Cardiac fibroblast (primary cell): ENCODE data around the gene PTTG1IP2.

Source experiments
- DNase-seq, 2 donors: peaks; one replicate each; pipeline versions ENCODE4 v3.0.0 to v3.0.0-alpha.2; 2010; ENCODE audit warnings: low read depth in 2 of 2
- H3K4me3 ChIP-seq, 2 donors: replicated peaks in 1 of 2; 1 replicate in 1 of 2; 2 replicates in 1 of 2; pipeline ENCODE4 v1.5.1; 2011; ENCODE audit warnings: low read depth in 2 of 2, low read length in 2 of 2, mild to moderate bottlenecking in 2 of 2, moderate library complexity in 1 of 2
- CTCF ChIP-seq: IDR thresholded peaks from one replicate; pipeline ENCODE4 v1.5.1; 2011; ENCODE audit warnings: low read depth, mild to moderate bottlenecking, low read length, inconsistent platforms

The PTTG1IP2 gene

GRCh38 chr7:90516257-90516656 is 46.8 kb downstream of the PTTG1IP2 start:
- TF ChIP-seq CTCF: no peak
- no peak overlapping the region for H3K4me3 ChIP-seq
- no peak for DNase-seq

DNA sequence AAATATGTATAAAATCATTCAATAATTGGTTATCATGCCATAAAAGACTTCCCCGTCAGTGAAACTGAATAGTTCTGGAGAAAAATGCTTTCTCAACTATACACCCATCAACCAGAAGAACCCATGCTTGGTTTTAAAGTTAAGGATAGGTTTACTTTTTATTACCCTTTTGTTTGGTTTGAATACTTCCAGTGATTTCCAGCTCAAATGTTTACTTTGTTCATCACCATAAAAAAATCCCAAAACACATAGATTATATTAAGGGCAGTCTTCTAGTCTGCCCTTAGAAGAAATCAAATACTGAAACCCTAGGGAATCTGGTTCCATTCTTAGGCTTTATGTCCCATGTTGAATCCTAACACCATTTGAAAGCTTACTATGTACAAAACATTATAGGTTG is 49.2 kb downstream of the PTTG1IP2 start:
- TF ChIP-seq CTCF: no peak
- no peak overlapping the region for H3K4me3 ChIP-seq
- DNase-seq: no peak

DNA sequence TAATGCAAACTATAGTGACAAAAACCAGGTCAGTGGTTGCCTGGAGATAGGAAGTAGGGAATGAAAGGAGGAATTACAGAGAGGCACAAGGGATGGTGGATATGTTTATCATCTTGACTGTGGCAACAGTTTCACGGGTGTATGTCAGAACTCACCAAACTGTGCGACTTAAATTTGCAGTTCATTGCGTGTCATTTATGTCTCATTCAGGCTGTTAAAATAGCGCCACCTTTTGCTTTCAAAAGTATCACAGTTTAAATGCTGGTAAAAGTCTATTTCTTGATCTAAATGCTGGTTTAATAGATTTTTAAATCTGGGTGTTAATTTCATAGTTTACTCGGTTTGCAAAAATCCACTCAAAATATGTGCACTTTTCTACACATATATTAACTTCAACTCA is 51.0 kb downstream of the PTTG1IP2 start:
- peak; percentile 16 to 19 for DNase-seq
- no peak overlapping the region for H3K4me3 ChIP-seq
- peak; percentile 43 for TF ChIP-seq CTCF

- H3K4me3 ChIP-seq: no peak overlapping the region
- no peak for TF ChIP-seq CTCF
- DNase-seq: peak; percentile 7 to 70
These were observed 60.8 kb downstream of the PTTG1IP2 start for GRCh38 chr7:90530263-90530662.

DNA sequence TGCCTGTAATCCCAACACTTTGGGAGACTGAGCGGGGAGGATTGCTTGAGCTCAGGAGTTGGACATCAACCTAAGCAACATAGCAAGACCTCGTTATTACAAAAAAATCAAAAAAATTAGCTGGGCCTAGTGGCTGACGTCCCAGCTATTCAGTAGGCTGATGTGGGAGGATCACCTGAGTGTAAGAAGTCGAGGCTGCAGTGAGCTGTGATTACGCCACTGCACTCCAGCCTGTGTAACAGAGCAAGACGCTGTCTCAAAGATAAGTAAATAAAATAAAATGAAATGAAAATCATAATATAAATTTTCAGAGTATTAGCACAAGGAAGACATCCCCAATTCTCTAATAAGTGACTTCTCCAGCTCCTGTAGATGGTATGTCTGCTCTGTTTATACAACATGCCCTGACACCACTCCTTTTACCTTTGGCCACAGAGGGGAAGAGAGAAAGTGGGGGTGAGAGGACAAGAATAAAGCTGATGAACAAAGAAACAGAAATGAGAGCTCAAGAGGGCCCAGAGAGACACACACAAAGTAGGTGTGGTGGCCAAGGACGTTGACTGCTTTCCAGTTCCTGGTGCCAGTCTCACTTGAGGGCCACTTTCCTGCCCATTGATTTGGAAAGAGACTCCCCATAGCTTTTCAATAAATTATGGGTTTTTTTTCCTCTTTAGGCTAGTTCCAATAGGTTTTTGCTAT is 62.9 kb downstream of the PTTG1IP2 start:
- no peak overlapping the region for H3K4me3 ChIP-seq
- no peak for TF ChIP-seq CTCF
- no peak for DNase-seq

GRCh38 chr7:90536449-90536848 is 67.0 kb downstream of the PTTG1IP2 start:
- no peak overlapping the region for H3K4me3 ChIP-seq
- DNase-seq: no peak
- TF ChIP-seq CTCF: no peak

DNA sequence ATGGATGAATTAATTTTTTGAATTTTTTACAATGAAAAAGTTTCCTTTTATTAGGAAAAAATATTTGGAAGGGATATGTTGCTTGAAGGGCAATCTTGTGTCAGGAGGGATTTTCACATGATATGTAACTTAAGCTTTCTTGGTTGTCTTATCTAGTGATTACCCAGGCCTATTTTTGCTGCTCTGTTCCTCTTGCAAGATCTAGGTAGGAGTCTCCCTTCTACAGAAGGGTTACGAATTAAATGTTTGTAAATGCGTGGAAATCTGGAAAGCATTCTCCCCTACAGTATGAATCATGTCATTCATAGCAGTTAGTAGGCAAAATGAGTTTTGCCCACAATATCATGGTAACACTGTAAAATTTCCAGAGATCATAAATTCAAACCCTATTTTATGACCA is 69.0 kb downstream of the PTTG1IP2 start:
- no peak for TF ChIP-seq CTCF
- DNase-seq: no peak
- H3K4me3 ChIP-seq: no peak overlapping the region
